GM18517 (cell line): ENCODE measurements around the gene LPP.

Experiments
- ATAC-seq: cut with Tn5 transposase; IDR thresholded peaks from one replicate; pipeline ENCODE4 v1.9.1; 2021; ENCODE audit warnings: mild to moderate bottlenecking, moderate library complexity; ENCODE audit not compliant: unreplicated experiment

Gene LPP

DNA sequence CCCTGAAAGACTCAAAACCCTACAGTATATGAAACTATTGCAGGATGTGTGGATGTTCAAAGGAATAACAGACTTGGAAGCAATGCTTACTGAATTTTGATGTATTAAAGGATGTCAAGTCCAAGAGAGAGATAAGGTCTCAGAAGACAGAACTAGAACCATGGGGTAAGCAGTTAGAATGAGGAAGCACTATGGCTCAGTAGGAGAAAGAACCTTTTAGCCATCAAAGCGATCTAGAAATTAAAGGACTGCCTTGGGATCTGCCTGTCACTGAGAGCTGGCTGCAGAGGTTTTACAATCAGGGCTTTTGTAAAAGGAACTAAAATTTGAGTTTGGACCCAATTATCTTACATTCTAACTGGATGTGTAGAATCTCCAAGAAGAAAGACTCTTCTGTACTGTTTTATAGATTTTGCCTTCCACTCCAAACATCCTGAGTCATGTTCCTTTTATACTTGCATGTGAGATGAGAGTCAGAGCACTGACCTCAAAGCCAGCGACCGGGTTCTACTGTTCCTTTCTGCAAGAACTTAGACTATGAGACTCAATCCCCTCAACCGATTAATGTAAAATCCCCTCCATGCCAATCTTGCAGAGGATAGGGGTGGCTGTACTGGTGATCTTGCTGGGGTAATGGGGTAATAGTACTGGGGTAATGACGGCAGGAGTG, 605.5 kb downstream of the LPP start:
- ATAC-seq: no peak

DNA sequence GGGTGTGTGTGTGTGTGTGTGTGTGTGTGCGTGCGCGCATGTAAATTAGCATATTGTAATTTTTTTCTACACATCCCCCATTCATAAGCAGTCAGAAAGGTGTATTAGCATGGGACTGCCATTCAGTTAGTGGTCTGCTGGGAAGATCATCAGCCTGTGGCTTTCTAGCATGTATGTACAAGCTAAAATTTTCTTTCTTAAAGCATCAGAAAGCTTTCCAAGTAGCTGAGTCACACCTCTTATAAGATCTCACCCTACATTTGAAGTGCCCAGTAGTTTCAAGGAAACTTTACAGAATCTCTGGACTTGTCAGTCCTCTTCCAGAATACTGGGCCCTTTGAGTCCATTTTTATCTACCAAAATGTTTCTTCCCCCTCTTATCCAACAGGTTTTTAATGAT, 606.5 kb downstream of the LPP start:
- ATAC-seq: no peak

DNA sequence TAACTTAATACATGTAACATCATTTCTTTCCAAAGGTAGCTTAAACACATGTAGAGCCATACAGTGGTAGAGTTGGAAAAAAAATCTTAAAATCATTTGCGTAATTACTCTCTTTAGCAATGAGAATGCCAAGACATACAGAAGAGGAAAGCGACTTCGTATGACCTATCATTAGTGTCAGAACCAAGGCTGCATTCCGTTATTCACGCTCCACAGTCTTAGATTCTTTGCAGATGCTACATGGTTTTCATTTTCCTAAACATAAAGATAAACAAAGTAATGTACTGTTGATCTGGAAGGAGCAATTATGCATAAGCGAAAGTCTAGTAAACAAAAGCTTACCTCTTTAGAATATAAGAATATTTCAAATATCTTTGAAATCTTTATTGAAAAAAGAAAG, 607.5 kb downstream of the LPP start:
- no peak for ATAC-seq

DNA sequence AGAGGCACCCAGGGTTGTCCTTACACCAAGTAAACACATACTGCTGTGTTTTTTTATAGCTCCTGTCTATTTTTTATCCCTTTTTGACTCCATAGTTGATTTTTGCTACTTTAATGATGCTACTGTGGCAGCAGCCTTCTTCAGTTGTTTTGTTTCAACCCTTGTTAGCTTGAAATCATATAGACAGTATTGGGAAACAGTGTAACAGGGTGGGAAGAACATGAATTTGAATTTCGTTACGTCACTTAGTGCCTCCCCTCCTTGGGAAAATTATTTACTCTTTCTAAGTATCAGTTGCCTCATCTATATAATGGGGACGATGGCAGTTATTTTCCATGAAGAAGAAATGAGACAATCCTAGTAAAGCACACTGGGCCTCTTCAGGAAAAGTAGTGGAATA, 608.0 kb downstream of the LPP start:
- no peak for ATAC-seq

DNA sequence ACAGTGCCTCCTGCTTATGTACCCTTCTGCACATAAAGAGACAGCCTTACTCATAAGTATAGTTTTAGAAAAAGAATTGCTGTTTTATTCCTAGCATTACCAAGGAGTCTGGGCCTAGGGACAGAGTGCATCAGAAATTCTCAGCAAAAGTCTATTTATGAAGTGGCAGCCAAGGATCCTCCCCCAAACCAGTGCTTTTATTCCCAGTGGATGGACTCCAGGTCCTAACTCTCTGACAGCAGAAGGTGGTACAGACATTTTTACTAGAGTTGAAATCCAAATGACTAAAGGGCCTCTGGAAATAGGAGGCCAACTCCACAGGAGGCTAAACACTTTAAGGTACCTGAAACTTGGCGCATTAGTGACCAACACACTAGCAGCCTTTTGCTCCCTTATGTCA, 610.7 kb downstream of the LPP start:
- no peak for ATAC-seq

DNA sequence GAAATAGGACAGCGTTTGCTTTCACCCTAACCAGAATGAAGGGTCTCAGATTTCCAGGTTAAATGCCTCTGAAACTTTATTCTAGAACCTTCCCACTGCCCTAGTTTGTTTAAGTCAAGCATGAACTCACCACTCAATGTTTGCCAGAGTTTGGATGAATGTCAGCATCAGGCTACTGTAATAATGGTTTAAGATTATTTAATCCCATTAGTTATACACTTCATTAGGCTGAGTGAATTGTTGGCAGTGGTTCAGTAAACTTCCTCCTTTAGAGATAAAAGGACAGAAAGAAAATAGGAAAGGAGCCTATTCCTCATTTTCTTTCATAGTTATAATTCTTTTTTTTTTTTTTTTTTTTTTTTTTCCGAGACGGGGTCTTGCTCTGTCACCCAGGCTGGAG, 615.9 kb downstream of the LPP start:
- no peak for ATAC-seq

DNA sequence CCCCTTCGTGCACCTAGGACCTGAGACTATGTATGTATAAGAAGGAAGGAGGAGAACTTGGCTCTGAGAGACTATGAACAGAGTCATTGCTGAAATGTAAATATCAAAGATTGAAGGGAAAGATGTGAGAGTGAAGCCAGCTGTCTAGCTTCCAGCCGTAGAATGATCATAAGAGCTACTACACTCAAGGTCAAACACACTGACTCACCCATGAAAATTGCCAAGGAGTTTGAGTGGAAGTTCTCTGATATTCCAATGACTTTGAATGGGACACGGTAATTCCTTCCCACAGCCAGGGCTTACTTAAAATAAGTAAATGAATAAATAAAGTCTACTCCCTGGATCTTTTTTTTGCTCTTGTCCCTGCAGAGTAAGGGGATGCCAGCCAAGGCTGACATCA, 618.9 kb downstream of the LPP start:
- no peak for ATAC-seq

DNA sequence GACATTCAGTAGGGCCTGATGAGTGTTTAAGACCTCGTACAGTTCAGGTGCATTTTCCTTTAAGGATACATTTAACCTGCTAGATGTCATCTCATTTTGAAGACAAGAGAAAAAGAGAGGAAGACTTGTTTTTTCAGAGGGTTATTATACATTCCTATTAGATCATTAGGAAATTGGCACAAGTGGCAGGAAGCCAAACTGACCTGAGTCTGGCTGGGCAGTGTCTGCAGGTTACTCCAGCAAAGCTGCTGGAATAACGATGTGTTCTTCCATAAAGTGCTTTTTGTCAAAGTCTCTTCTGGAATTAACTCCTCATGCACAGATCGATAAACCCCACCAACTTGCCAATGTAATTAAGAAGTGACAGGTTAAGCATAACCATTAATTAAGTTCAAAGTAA, 621.5 kb downstream of the LPP start:
- ATAC-seq: no peak

DNA sequence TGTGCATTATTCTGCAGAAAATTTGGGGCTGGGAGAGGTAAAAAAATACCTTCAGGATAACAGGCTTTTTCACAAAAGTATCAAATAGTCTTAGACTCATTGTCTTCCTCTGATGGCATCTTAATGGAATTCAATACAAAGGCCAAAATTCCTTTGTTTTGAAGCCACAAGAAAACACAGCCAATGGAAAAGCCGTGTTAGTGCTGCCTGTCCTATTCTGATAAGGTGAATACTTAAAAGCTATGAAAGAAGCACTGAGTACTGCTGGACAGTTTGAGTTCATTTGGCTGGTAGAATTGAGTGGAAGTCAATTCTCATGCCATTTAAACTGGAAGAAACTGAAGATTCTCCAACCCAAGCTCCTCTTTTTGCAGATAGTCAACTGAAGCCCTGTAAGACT, 622.5 kb downstream of the LPP start:
- ATAC-seq: no peak

DNA sequence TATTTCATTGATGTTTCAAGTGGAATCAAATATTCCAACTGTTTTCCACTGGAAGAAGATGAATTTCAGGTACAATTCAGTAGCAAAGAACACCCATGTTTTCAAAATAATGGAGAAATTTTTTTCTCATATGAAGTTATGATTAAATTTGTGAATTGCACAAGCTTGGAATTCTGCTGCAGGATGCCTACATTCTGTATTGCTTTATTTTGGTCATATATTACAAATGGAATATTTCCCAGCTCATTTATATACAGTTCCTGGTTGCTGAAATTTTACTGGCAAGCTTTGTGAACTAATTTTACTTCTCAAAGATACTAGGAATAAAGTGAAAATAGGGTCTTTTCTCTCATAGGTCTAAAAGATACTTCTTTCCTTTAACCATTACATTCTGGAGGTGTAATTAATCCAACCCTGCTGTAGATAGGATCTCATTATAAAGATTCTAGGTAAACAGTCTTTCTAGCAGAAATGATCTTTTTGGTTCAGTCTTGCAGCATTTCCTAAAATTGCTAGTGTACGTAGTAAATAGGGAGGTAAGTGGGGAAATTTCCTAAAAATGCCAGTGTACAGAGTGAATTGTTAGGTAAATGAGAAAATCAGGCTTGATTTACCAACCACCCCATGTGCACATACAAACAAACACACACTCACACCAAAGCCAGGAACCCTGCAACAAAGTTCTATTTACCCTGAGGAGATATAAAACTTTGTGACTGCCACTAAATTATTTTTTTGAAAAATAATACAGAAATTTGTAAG, 624.3 kb downstream of the LPP start:
- ATAC-seq: no peak

DNA sequence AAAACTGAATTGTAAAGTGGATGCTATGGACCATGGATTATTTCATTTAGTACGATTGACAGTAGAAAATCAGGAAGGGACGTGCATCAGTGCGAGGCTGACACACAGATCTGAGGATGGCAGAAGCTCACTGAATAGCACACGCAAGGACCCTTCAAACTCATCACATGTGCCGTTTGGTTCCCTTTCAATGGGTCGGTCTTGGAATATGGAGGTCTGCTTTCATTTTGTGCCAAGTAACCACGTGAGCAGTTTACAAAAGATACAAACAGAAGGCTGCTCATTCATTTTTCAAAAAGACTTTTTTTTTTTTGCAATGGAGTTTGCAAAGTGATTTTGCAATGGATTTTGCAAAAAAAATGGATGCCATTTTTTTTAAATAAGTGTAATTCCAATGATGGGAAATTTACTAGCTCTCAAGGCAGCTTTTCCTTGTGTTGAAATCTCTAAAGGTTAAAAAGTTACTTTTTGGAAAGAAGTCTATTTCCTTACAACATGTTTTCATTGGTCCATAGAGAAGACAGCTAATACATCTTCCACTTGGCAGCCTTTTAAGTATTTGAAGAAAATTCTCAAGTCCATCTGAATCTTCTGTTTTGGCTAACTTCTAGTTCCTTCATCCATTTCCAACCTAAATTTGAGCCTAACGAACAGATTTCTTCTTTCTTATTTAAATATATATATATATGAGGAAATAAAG, 625.5 kb downstream of the LPP start:
- ATAC-seq: no peak

DNA sequence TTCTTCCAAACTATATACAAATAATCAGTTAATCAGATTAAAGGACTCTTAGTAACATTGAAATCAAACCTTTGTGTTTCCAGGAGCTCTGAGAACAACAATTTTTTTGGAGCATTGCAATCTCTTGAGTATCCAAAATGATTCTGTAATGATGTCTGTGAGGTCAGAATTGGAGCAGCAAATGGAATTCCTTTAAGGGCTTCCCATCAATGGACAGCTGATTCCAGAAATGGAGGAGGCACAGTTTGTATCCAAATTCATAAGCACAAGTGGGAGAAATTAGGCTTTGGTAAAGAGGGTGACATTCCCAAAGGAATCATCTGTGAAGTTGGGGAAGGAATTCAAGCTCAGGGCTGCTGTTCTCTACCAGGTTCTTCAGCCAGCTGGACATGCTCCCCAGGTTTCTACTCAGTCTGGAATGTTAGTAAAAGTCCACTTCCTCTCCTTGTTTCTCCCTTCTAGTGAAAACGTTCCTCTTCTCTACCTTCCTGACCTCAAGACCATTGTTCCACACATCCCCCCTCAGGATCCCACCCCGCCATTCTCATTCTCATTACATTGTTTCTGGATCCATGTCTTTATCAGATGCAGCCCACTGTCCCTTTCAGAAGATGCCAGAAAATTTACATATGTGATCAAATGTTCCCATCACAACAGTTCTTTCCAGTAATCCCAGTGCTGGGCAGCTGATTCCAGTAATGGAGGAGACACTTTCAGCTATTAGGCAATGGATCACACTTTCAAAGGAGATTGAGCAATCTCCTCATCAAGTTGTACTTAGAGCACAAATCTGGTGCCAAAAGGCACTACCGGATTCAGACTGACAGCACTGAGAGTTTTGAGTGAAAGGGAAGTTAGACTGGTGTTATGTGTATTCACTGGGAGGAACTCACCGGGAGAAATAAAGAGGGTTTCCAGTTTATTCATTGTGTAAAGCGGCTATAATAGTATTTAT, 626.5 kb downstream of the LPP start:
- no peak for ATAC-seq

DNA sequence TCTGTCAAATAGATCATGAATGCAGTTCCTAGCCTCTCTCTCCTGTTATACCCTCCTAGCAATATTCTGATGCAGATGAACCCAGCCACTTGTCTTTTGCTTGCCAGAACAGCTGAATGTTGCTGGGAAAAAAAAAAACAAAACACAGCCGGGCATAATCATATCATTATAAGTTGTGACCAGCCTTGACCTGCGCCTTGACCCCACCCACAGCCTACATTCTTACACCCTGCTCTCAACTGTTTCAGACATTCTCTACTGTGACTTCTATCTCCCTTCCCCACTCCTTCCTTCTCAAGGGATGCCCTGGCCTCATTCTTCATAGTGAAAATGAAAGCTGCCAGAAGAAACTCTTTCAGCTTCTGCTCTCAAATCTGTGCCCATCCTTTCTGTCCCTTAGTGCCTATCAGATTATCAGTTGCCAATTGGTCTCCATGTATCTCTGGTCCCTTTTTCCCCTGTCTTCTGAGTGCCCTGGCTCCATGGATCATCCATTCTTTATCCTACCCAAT, 628.7 kb downstream of the LPP start:
- ATAC-seq: no peak

DNA sequence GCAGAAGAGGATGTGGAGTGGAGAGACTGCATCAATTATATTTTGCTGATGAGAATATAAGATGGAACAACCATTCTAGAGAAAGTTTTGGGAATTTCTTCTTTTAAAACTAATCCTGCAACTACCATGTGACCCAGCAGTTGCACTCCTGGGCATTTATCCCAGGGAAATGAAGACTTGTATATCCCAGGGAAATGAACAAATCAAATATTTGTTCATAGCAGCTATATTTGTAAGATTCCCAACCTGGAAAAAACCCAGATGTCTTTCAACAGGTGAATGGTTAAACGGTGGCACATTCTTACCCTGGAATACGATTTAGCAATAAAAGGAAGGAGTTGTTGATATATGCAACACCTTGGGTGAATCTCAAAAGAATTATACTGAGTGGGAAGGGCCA, 632.5 kb downstream of the LPP start:
- no peak for ATAC-seq

DNA sequence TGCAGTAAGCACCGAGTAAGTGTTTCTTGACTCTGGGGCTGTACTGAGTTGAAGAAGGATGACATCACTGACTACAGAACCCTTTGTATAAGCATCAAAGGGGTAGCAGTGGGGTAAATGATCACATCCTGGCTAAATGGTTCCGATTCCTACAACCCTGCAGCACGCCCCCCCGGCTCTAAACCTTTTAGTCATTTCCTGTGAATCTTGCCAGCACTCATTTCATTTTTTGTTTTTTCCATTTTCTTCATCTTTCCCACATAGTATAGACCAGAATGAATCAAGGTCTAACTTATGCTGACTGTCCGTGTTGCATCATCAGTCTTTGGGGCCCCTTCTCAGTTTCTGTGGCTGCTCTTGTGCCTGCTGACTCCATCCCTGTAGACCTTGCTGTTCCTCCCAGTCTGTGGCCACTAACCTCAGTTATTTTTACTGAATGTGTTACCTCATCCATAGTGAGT, 634.7 kb downstream of the LPP start:
- no peak for ATAC-seq

DNA sequence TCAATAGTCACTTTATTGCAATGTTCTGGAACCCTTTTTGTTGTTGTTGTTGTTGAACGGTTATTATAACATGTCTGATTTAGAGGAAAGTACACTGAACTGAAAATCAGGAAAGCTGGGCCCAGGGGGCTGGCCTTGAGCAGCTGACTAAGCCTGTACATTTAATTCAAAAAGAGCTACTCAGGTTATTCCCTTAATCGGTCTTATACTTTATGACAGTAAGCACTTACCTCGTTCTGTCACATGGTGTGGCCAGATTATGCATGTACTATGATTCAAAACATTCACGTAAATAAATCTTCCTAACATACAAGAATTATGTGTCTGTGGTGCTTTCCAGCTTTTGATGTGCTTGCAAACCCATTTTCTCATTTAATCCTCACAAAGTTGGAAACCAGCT, 635.3 kb downstream of the LPP start:
- ATAC-seq: no peak

DNA sequence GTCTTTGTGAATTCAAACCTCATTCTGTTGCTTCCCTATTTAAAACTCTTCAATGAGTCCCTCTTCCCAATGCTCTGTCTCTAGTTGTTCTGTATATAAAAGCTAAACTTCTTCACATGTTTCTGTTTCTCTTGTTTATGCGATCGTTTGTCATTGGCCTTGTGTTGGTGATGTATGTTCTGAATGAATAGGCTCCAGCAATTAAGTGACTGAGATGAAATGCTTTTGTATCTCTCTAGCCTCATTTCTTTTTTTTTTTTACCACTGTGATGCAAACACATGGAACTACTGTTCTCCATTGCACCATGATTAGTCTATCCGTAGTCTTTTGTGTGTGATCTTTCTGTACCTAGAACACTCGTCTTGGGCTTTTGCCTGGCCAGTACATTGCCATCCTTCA, 637.4 kb downstream of the LPP start:
- no peak for ATAC-seq

DNA sequence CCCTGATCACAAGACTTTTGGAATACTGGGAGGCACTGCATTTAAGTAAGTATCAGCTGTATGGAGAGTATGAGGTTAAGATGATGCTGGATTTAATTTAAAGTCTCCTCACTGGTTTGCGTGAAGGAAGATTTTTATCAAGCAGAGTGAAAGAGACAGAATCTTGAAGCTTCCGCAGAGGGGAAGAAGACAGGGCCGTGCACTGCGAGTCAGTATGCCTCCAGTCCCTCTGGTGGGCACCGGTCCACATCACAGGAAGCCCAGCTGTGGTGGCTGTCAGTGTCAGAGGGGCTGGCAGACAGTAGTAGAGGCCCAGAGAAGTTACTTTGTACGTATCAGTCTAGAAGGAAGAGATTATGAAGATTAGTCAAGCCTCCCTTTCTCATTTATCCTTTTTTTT, 638.8 kb downstream of the LPP start:
- no peak for ATAC-seq

DNA sequence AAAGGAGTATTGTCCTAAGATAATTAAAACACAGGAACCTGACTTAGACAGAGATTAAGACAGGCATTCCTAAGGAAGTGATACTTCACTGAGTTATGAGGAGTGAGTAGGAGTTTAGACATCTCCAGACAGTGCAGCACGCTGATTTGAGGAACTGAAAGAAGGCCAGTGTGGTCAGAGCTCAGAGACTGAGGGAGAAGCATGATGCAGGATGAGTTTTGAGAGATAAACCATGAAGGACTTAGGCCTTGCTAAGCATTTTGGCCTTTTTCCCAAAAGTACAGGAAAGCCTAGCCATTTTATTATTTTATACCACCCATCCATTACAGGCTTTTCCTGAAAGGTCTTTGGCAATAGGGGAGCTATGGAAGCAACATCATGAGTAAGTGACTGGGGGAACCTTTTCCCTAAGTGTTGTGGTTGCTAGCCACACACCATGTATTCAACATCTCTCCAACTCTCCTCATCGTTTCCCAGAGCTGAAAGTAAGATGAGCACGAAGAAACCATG, 642.2 kb downstream of the LPP start:
- peak; percentile 57 for ATAC-seq

DNA sequence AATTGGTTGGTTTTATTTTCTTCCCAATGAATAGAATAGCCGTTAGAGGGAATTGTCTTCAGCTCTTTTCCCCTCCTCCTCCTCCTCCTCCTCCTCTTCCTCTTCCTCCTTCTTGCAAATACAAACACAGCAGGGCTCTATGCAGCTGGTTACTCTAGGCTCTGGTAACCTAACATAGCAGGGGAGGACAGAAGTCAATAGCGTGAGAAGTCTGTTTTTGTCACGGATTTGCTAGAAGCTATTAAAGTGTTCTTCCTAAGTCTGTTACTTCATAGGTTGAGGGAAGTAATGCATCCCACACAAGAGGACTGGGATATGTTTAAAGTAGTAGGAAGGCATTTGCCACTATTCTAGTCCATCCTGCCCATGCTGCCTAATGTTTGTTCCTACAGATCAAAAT, 643.1 kb downstream of the LPP start:
- ATAC-seq: no peak
